ENCODE results near the gene ACTL10. TPM values are rescaled to one million over a fixed set of nuclear protein-coding genes. Genes with fewer than 3 reads are reported as not detected.

ACTL10 gene
- total and polyA plus RNA-seq, 2 of the 13 experiments (the other 11 are each of a cell fraction or from before 2014, with no cell fraction given): not detected

DNA sequence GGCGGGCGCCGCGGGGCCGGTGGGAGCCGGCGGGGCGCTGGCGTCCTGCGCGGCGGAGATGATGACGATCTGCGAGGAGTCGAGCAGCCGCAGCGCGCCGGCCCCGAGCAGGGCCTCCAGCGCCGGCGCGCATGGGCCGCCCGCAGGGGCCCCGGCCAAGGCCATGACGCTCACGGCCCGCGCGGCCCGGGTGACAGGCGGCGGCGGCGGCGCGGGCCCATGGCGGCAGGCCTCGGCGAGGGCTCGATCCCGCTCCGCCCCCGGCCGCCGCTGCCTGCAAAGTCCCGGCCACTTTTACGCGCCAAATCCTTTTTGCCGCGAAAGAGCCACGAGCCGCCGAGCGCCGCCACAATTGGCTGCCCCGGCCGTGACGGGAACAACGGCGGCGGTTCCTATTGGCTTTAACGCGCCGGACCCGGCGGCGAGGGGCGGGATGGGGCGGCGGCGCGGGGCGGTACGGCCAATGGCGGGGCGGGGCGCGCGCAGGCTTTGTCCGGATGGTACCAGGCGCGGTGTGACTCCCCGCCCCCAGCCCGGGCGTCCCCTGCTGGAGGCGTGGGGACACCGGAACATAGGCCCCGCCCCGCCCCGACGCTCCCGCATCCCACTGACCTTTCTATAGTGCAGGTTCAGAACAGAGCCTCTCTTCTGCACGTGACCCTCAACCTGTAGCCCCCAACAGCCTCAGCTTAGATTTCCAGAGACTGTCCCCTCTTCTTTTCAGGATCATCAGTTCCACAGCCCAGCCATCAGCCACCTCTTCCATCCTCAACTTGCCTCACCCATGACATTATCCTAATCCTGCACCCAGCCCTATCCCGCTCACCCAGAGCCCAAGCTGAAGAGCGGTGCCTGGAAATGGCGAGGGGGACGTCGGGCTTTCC lies 19.6 kb downstream of the ACTL10 start, which contains the start of gene E2F1 (continued):
- TF ChIP-seq SNAPC2 (CRISPR knock-in tag; IDR thresholded peaks at IDR 0.05): no peak; the same call in 1 of the 2 replicates
- TF ChIP-seq FOSL1 (CRISPR knock-in tag; IDR thresholded peaks at IDR 0.05; ENCODE audit: borderline replicate concordance): no peak
- no peak for TF ChIP-seq ZNF10 (CRISPR knock-in tag; IDR thresholded peaks at IDR 0.05; ENCODE audit: borderline replicate concordance, low read depth)
- TF ChIP-seq, protein P1, sequence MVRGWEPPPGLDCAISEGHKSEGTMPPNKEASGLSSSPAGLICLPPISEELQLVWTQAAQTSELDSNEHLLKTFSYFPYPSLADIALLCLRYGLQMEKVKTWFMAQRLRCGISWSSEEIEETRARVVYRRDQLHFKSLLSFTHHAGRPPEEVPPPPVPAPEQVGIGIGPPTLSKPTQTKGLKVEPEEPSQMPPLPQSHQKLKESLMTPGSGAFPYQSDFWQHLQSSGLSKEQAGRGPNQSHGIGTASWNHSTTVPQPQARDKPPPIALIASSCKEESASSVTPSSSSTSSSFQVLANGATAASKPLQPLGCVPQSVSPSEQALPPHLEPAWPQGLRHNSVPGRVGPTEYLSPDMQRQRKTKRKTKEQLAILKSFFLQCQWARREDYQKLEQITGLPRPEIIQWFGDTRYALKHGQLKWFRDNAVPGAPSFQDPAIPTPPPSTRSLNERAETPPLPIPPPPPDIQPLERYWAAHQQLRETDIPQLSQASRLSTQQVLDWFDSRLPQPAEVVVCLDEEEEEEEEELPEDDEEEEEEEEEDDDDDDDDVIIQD (CRISPR knock-in tag; IDR thresholded peaks at IDR 0.05; ENCODE audit: low read depth): no peak
- TF ChIP-seq, protein P2, sequence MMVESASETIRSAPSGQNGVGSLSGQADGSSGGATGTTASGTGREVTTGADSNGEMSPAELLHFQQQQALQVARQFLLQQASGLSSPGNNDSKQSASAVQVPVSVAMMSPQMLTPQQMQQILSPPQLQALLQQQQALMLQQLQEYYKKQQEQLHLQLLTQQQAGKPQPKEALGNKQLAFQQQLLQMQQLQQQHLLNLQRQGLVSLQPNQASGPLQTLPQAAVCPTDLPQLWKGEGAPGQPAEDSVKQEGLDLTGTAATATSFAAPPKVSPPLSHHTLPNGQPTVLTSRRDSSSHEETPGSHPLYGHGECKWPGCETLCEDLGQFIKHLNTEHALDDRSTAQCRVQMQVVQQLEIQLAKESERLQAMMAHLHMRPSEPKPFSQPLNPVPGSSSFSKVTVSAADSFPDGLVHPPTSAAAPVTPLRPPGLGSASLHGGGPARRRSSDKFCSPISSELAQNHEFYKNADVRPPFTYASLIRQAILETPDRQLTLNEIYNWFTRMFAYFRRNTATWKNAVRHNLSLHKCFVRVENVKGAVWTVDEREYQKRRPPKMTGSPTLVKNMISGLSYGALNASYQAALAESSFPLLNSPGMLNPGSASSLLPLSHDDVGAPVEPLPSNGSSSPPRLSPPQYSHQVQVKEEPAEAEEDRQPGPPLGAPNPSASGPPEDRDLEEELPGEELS (CRISPR knock-in tag; IDR thresholded peaks at IDR 0.05): peak; percentile 64
- no peak for TF ChIP-seq ZSCAN25 (CRISPR knock-in tag; IDR thresholded peaks at IDR 0.05)
- TF ChIP-seq TCF7 (IDR thresholded peaks at IDR 0.05; ENCODE audit: low read depth): no peak
- peak; percentile 55; the same call in 1 of the 2 replicates for TF ChIP-seq ZNF333 (CRISPR knock-in tag; IDR thresholded peaks at IDR 0.05; ENCODE audit: borderline replicate concordance)
- peak; percentile 53 for TF ChIP-seq ZNF496 (CRISPR knock-in tag; IDR thresholded peaks at IDR 0.05; ENCODE audit: insufficient replicate concordance)
- TF ChIP-seq ZMYM3 (CRISPR knock-in tag; IDR thresholded peaks at IDR 0.05): peak; percentile 35
- no peak for TF ChIP-seq ZNF644 (CRISPR knock-in tag; IDR thresholded peaks at IDR 0.05; ENCODE audit: low read depth)
- peak; percentile 90; the same call in 1 of the 2 replicates for TF ChIP-seq ZBTB20 (CRISPR knock-in tag; IDR thresholded peaks at IDR 0.05; ENCODE audit: borderline replicate concordance, low read depth)
- 0 out of 2 replicates have a peak, but pooled peaks have one; percentile 35 for TF ChIP-seq ZNF296 (CRISPR knock-in tag; conservative IDR thresholded peaks at IDR 0.05)
- TF ChIP-seq ESRRA (CRISPR knock-in tag; IDR thresholded peaks at IDR 0.05; ENCODE audit: low read depth): 0 out of 2 replicates have a peak, but pooled peaks have one; percentile 74
- TF ChIP-seq ZC3H13 (CRISPR knock-in tag; IDR thresholded peaks at IDR 0.05): peak; percentile 98
- TF ChIP-seq ZFP37 (CRISPR knock-in tag; IDR thresholded peaks at IDR 0.05; ENCODE audit: borderline replicate concordance): no peak
- TF ChIP-seq ZNF337 (CRISPR knock-in tag; IDR thresholded peaks at IDR 0.05; ENCODE audit: borderline replicate concordance, low read depth): no peak
- TF ChIP-seq FOXK2 (IDR thresholded peaks at IDR 0.05): no peak
- TF ChIP-seq, protein P3, sequence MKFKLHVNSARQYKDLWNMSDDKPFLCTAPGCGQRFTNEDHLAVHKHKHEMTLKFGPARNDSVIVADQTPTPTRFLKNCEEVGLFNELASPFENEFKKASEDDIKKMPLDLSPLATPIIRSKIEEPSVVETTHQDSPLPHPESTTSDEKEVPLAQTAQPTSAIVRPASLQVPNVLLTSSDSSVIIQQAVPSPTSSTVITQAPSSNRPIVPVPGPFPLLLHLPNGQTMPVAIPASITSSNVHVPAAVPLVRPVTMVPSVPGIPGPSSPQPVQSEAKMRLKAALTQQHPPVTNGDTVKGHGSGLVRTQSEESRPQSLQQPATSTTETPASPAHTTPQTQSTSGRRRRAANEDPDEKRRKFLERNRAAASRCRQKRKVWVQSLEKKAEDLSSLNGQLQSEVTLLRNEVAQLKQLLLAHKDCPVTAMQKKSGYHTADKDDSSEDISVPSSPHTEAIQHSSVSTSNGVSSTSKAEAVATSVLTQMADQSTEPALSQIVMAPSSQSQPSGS (CRISPR knock-in tag; IDR thresholded peaks at IDR 0.05): peak; percentile 55; the same call in 1 of the 2 replicates
- TF ChIP-seq ZNF207 (IDR thresholded peaks at IDR 0.05; ENCODE audit: borderline replicate concordance): no peak
- TF ChIP-seq ZNF441 (CRISPR knock-in tag; IDR thresholded peaks at IDR 0.05; ENCODE audit: borderline replicate concordance): peak; percentile 87; the same call in 1 of the 2 replicates
- peak; percentile 67; the same call in 1 of the 2 replicates for TF ChIP-seq ARNTL (CRISPR knock-in tag; IDR thresholded peaks at IDR 0.05)
- TF ChIP-seq ETV5 (CRISPR knock-in tag; IDR thresholded peaks at IDR 0.05; ENCODE audit: borderline replicate concordance): peak; percentile 69
- no peak for TF ChIP-seq ZNF234 (CRISPR knock-in tag; conservative IDR thresholded peaks at IDR 0.05)
- TF ChIP-seq NR1H2 (CRISPR knock-in tag; IDR thresholded peaks at IDR 0.05; ENCODE audit: borderline replicate concordance, low read depth): peak; percentile 55; the same call in 1 of the 2 replicates
